Pancreas (tissue), 10 donors: Measurements from ENCODE around the gene KDSR. TPM values are rescaled to one million over a fixed set of nuclear protein-coding genes. Genes with fewer than 3 reads are reported as not detected.

Experiments
- ATAC-seq, 4 donors: fragments of 200-7000 bp; cut with Tn5 transposase; one replicate each; pipeline versions ENCODE4 v1.8.0 to v1.9.1; 2020; ENCODE audit warnings: mild to moderate bottlenecking in 4 of 4, moderate library complexity in 4 of 4
- DNase-seq, 6 donors: peaks; one replicate each; pipeline ENCODE4 v3.0.0-alpha.2; 2020
- FAIRE-seq: peaks from 2 replicates; lab custom pipeline; 2012; peaks lifted over from hg19 to GRCh38; lab: Jason Lieb, UNC
- H3K27ac ChIP-seq, 4 donors: fragments of 200-600 bp; sonication (generic); 1 replicate in 3 of 4; 2 replicates in 1 of 4; pipeline versions ENCODE4 v1.5.0 to v1.8.0; 2020
- H3K27me3 ChIP-seq, 4 donors: fragments of 200-600 bp; one replicate each; pipeline ENCODE4 v1.8.0; 2021
- H3K36me3 ChIP-seq, 3 donors: fragments of 200-600 bp; sonication (generic) in 1 of 3; one replicate each; pipeline versions ENCODE4 v1.5.0 to v1.8.0; 2020 to 2021
- H3K4me1 ChIP-seq, 3 donors: fragments of 200-600 bp; one replicate each; pipeline ENCODE4 v1.8.0; 2021
- H3K4me3 ChIP-seq, 4 donors: fragments of 200-600 bp; sonication (generic) in 2 of 4; one replicate each; pipeline versions ENCODE4 v1.5.0 to v1.8.0; 2020 to 2021
- H3K9me3 ChIP-seq, 4 donors: fragments of 200-600 bp; one replicate each; pipeline ENCODE4 v1.8.0; 2021
- CTCF ChIP-seq, 4 donors: fragments of 200-600 bp; sonication (generic) in 3 of 4; IDR thresholded peaks; one replicate each; pipeline versions ENCODE4 v1.5.0 to v1.8.0; 2021; ENCODE audit warnings: antibody characterized with exemption in 4 of 4
- WGBS, 2 donors: extraction: QIAGEN DNeasy Blood & Tissue Kit; methylation state at CpG; one replicate each; pipeline ENCODE4 v1.1.7; 2013; 5-methylcytosine and 5-hydroxymethylcytosine counted together
- intact Hi-C, 3 donors: fragments of 100-400 bp; cut with DNase I; formaldehyde crosslinking; loops; one replicate each; pipeline versions ENCODE4 v1.11.1 to v1.14.2; 2022
- polyA plus RNA-seq, 2 donors: library from polyadenylated mRNA; stranded (reverse); fragments of 200-250 nt; gene quantifications; one replicate each; pipeline ENCODE4 v1.2.3, GENCODE V29; 2013
- total RNA-seq, 6 donors: library from RNA; stranded (reverse); fragmentation: NEBNext Ultra II Directional in 4 of 6; extraction: Animal tissue kit (Norgen Biotek cat#: 25700) in 4 of 6; gene quantifications; one replicate each; pipeline versions ENCODE4 v1.2.1 to v1.2.4, GENCODE V29; 2021 to 2023
- donor health status: healthy with polysubstance abuse.
- donor health status: DM: no; HTN: no; CAD: no; lungs with moderate emphysema.
- donor health status: DM: no; HTN: no; CAD: no.
- donor health status: control.
- donor health status: control.
- donor health status: Bipolar disorder and iron deficiency.
- donor health status: DM: yes; HTN: yes; CAD: no.
- donor health status: DM: no; HTN: no; CAD: no.
- donor health status: DM: no; HTN: no; CAD: no.
- donor health status: DM: yes; HTN: yes; CAD: no.

Gene KDSR
- total and polyA plus RNA-seq, 8 donors: 4.8 to 37.2 (median 20.4) TPM

- H3K4me3 ChIP-seq: no peak overlapping the region
- FAIRE-seq: no peak
- no peak overlapping the region for H3K27ac ChIP-seq
- intact Hi-C loops: no loop called here
- no peaks in the 10 kb centered on the region for H3K27me3 ChIP-seq
- DNase-seq: no peak
- WGBS, 2 donors: 62 to 72% methylated on average over 7 of the region's 7 CpGs
- no peaks in the 10 kb centered on the region for H3K9me3 ChIP-seq
- no peaks in the 10 kb centered on the region for H3K4me1 ChIP-seq
- no peak for ATAC-seq
- TF ChIP-seq CTCF (IDR thresholded peaks at IDR 0.05): no peak
- peaks cover 3 to 40% (median 12%) of the 10 kb centered on the region in 3 donors for H3K36me3 ChIP-seq
These were observed 21.0 kb downstream of the KDSR start for GRCh38 chr18:63346031-63346430.

DNA sequence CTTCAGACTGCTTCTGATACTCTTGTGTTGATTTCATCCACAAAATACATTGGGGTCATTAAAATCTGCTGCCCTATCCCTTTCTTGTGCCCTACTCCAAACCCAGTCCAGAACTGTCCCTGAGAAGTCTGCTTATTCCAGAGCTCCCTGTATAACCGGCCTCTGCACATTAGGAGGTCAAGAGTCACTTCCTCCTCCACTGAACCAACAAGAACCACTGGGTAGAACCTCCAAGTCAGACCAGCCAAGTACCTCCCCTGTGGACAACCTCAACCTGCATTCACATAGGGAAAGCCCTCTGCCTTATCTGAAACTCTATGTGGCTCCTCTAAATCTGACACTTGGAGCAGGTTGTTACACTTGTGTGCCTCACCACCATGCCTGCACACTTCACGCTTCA, 22.1 kb downstream of the KDSR start:
- H3K27ac ChIP-seq: no peak overlapping the region
- no peak for DNase-seq
- intact Hi-C loops: no loop called here
- peaks cover 3 to 29% (median 11%) of the 10 kb centered on the region in 3 donors for H3K36me3 ChIP-seq
- no peak for FAIRE-seq
- H3K9me3 ChIP-seq: no peaks in the 10 kb centered on the region
- no peak for TF ChIP-seq CTCF (IDR thresholded peaks at IDR 0.05)
- no peak for ATAC-seq
- no peaks in the 10 kb centered on the region for H3K4me1 ChIP-seq
- H3K4me3 ChIP-seq: no peak overlapping the region
- 67 to 72% methylated on average over 2 of the region's 2 CpGs for WGBS, 2 donors
- H3K27me3 ChIP-seq: no peaks in the 10 kb centered on the region

DNA sequence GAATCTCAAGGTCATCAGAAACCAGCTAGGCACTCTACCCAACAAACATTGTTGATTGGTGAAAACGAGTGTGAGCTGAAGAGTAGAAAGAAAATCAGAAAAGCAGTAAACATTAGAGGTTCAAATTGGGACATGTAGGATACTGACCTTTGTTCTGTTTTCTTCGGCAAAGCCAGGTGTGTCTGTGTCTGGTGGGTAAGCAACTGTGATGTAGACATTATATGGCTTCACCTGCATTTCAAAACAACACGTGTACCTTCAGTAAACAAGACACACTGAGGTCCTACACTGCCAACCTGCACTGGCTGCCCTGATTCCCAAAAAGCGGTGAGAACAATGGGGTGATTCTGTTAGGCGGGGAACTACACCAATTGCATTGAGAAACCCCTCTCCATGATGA, 22.7 kb downstream of the KDSR start:
- Histone ChIP-seq H3K4me3 (no peak overlapping the region), H3K9me3 (no peaks in the 10 kb centered on the region), H3K27me3 (no peaks in the 10 kb centered on the region), H3K36me3 (peaks cover 3 to 22% (median 7%) of the 10 kb centered on the region in 3 donors), H3K27ac (no peak overlapping the region), H3K4me1 (no peaks in the 10 kb centered on the region)
- TF ChIP-seq CTCF (IDR thresholded peaks at IDR 0.05): no peak
- WGBS, 2 donors: 52 to 56% methylated on average over 5 of the region's 5 CpGs
- ATAC-seq (no peak), FAIRE-seq (no peak), DNase-seq (no peak)
- intact Hi-C loops: no loop called here

GRCh38 chr18:63342206-63342605, 24.8 kb downstream of the KDSR start:
- DNase-seq: no peak
- ATAC-seq: peak in 2 of 4 donors; percentile 39 to 60
- TF ChIP-seq CTCF (IDR thresholded peaks at IDR 0.05): peak in 1 of 4 donors; percentile 12
- Histone ChIP-seq H3K4me3 (no peak overlapping the region), H3K36me3 (peaks cover 0 to 14% (median 7%) of the 10 kb centered on the region in 3 donors), H3K27ac (no peak overlapping the region), H3K27me3 (no peaks in the 10 kb centered on the region), H3K4me1 (no peaks in the 10 kb centered on the region), H3K9me3 (no peaks in the 10 kb centered on the region)
- no peak for FAIRE-seq
- intact Hi-C loops: no loop called here
- WGBS, 2 donors: 64 to 69% methylated on average over 5 of the region's 5 CpGs

GRCh38 chr18:63339920-63340484, 27.0 kb downstream of the KDSR start:
- H3K27me3 ChIP-seq: no peaks in the 10 kb centered on the region
- 37 to 48% methylated on average over 4 of the region's 4 CpGs for WGBS, 2 donors
- intact Hi-C loops: no loop called here
- peak in 2 of 4 donors; percentile 24 to 38 for TF ChIP-seq CTCF (IDR thresholded peaks at IDR 0.05)
- ATAC-seq: peak in 1 of 4 donors; percentile 59
- no peak overlapping the region for H3K4me3 ChIP-seq
- peak in 1 of 6 donors; percentile 17 for DNase-seq
- H3K4me1 ChIP-seq: no peaks in the 10 kb centered on the region
- peaks cover 0 to 16% (median 12%) of the 10 kb centered on the region in 3 donors for H3K36me3 ChIP-seq
- no peak overlapping the region for H3K27ac ChIP-seq
- no peak for FAIRE-seq
- H3K9me3 ChIP-seq: no peaks in the 10 kb centered on the region
